LNCAP (cell line): ENCODE data around the gene ARHGAP9.

Experiments used
- CTCF ChIP-seq: fragments of 450-650 bp; IDR thresholded peaks from 2 replicates; pipeline ENCODE4 v1.5.1; 2017; ENCODE audit warnings: mild to moderate bottlenecking

ARHGAP9 gene

GRCh38 chr12:57524814-57525614 lies 45.3 kb upstream of the ARHGAP9 start:
- TF ChIP-seq CTCF = no peak

DNA sequence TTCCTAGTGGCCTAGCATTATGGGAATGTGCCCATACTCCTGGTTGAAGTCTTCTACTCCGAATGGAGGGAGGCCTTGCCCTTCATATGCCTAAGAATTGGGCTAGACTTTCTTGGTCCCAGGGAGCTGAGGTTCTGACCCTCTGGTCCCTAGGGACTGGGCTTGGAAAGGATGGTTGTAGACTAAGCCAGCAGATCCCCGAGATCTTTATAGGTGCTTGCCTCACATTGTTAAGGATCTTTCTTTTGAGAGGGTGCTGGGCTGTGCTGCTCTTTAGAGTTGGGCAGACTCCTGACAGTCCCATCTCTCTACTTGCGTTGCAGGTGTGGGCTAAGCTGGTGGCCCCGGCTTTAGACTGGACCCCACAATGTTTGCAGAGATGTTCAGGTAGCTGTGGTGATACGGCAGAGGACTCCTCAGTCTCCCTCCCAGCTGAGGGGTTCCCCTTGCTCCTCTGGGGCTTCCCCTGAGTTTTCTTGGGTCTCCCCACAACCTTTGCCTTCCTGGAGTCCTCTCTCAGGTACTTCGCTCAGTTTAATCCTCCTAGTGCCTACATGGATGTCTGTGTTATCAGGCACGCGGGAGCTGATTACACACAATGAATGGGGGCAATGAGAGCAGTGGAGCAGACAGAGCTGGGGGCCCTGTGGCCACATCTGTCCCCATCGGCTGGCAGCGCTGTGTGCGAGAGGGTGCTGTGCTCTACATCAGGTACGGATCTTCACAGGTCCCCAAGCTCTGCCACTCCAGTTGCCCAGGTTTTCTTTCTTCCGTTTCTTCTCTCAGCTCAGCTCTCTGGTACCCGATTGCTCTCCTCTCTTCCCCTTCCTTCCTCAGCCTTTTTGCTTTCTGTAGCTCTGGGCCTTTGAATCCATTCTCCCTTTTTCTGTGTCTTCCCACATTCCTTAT lies 44.3 kb upstream of the ARHGAP9 start:
- TF ChIP-seq CTCF = no peak

GRCh38 chr12:57522887-57523705 lies 43.4 kb upstream of the ARHGAP9 start:
- no peak for TF ChIP-seq CTCF

DNA sequence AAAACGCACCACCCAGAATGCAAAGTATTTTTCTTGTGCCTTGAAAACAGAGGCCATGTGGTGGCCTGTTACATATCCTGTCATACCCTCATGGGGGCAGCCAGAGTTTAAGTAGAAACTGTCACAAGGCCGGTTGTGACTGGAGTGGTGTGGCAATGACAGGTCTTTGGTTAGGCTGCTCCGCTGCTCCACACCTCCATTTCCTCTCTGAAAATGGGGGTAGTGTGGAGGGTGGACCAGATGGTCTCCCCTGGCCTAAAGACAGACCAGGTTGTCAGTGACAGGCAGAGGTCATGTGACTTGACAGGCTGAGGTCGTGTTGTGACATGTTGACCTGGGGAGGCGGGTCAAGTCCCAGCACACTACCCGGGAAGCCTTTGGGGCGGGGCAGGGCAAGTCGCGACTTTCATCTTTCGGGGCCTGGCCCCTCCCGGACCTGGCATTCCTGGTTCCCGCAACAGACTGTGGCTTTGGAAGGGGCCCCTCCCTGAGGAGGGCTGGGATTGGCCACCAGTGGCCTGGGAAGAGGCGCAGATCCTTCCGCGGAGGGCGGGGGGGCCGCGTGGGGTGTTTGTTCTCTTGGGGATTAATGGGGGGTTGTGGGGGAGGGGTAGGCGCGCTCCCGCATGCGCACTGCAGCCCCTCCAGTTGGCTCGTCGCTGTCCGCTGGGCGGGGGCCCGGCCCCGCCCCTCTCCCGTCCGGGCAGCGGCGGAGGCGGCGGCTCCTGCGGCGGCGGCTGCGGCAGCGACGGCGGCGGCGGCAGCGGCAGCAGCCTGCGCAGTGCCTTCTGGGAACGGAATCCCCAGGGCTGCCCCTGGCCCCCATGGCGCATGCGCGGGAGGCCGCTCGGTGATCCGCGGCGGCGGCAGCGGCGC lies 42.6 kb upstream of the ARHGAP9 start, which contains the start of gene MBD6:
MBD6 (plus strand) TSS at position 814 of the 876 bp plus-strand sequence. CDS start 1,480 bp downstream, outside the sequence.
- TF ChIP-seq CTCF = no peak

- no peak for TF ChIP-seq CTCF
Observed at GRCh38 chr12:57521525-57522010, 41.9 kb upstream of the ARHGAP9 start.

GRCh38 chr12:57520053-57520818 lies 40.6 kb upstream of the ARHGAP9 start, which contains the start of gene DDIT3:
Gene DDIT3 (minus strand): TSS chr12:57520514. CDS start chr12:57517406, 3,108 bp downstream.
- TF ChIP-seq CTCF = no peak
